Panc1 (cell line): ENCODE measurements around the gene ASL. TPM values are rescaled to one million over a fixed set of nuclear protein-coding genes. Genes with fewer than 3 reads are reported as not detected.

ENCODE experiments used
- ATAC-seq: fragments of 200-7000 bp; cut with Tn5 transposase; 2 replicates; pipeline ENCODE4 v1.9.1; 2020; ENCODE audit warnings: mild to moderate bottlenecking, moderate library complexity
- BruUV-seq: library from RNA; stranded (reverse); fragments of 400-500 nt; replicated peaks from 2 replicates; lab custom pipeline; 2021; lab: Mats Ljungman, UMichigan
- CTCF ChIA-PET: fragments of 300-600 bp; sonication (Branson Sonifier 250); formaldehyde crosslinking; loops from one replicate; lab custom pipeline; 2022; ENCODE audit warnings: antibody characterized with exemption; lab: Charles Lee
- POLR2A ChIA-PET: fragments of 300-600 bp; sonication (Branson Sonifier 250); formaldehyde crosslinking; loops from one replicate; lab custom pipeline; 2022; ENCODE audit warnings: antibody characterized with exemption; lab: Charles Lee
- DNase-seq: peaks from one replicate; pipeline ENCODE4 v3.0.0-alpha.2; 2010; ENCODE audit warnings: low read depth, low spot score
- H3K27ac ChIP-seq: 2 replicates; pipeline ENCODE4 v1.5.1; 2011; ENCODE audit warnings: mild to moderate bottlenecking, low read length, inconsistent platforms
- H3K27me3 ChIP-seq: fragments of 200-500 bp; sonication (Bioruptor generic); 2 replicates; pipeline ENCODE4 v1.6.0; 2014; ENCODE audit warnings: low read length, inconsistent platforms; ENCODE audit not compliant: control insufficient read depth, insufficient read depth
- H3K36me3 ChIP-seq: fragments of 200-500 bp; sonication (Bioruptor generic); 2 replicates; pipeline ENCODE4 v1.5.1; 2014; ENCODE audit warnings: inconsistent platforms, mild to moderate bottlenecking, low read length, moderate library complexity; ENCODE audit not compliant: control insufficient read depth, insufficient read depth
- H3K4me1 ChIP-seq: 2 replicates; pipeline ENCODE4 v1.5.1; 2011; ENCODE audit warnings: inconsistent platforms, mild to moderate bottlenecking, low read length, moderate library complexity; ENCODE audit not compliant: control insufficient read depth, insufficient read depth
- H3K4me3 ChIP-seq, 2 experiments: 2 replicates each; pipeline ENCODE4 v1.5.1; 2011 to 2012; ENCODE audit warnings: low read depth in 2 of 2, low read length in 2 of 2, mild to moderate bottlenecking in 2 of 2, inconsistent platforms in 1 of 2, moderate library complexity in 1 of 2
- H3K9me3 ChIP-seq: fragments of 200-500 bp; sonication (Bioruptor generic); 2 replicates; pipeline ENCODE4 v1.5.1; 2014; ENCODE audit warnings: low read depth, mild to moderate bottlenecking, inconsistent platforms, low read length, moderate library complexity; ENCODE audit not compliant: control insufficient read depth, insufficient read depth
- CTCF ChIP-seq: fragments of 450-650 bp; IDR thresholded peaks from 2 replicates; pipeline ENCODE4 v1.5.1; 2017; ENCODE audit warnings: mild to moderate bottlenecking
- POLR2AphosphoS5 ChIP-seq: IDR thresholded peaks from 2 replicates; pipeline ENCODE4 v1.6.1; 2012; ENCODE audit warnings: mild to moderate bottlenecking, low read depth, low read length, moderate library complexity
- SIN3A ChIP-seq: IDR thresholded peaks from 2 replicates; pipeline ENCODE4 v1.6.1; 2012; ENCODE audit warnings: low read depth, mild to moderate bottlenecking, low read length, moderate library complexity, borderline replicate concordance; ENCODE audit not compliant: insufficient read depth
- TCF7L2 ChIP-seq: IDR thresholded peaks from 2 replicates; pipeline ENCODE4 v1.6.1; 2011; ENCODE audit warnings: mild to moderate bottlenecking, low read depth, low read length, inconsistent platforms
- in situ Hi-C: cut with HindIII; loops from 2 replicates; pipeline ENCODE4 v1.10.0; 2016; ENCODE audit warnings: low sequenced_read_pairs, low pct_unique_long_range_greater_than_20kb
- intact Hi-C: fragments of 100-400 bp; cut with micrococcal nuclease; formaldehyde crosslinking; loops from one replicate; pipeline ENCODE4 v1.10.0; 2022; ENCODE audit not compliant: unreplicated experiment
- total RNA-seq: library from RNA; stranded (reverse); gene quantifications from one replicate; pipeline ENCODE4 v1.2.1, GENCODE V29; 2021; ENCODE audit not compliant: unreplicated experiment
- TF ChIP-seq, protein P1 (sequence below), 2 experiments: IDR thresholded peaks; 2 replicates each; pipeline ENCODE4 v1.6.1; 2011 to 2012; ENCODE audit warnings: low read depth in 2 of 2, control low read depth in 1 of 2, low read length in 1 of 2, mild to moderate bottlenecking in 1 of 2, moderate library complexity in 1 of 2; ENCODE audit not compliant: insufficient read depth in 1 of 2

Gene ASL
- total RNA-seq, 1 experiment from 2014 or later = 34.3 TPM

- in situ Hi-C loops (no loop called here), intact Hi-C loops (no loop called here)
- BruUV-seq = no TSS peak
- no peaks in the 10 kb centered on the region for H3K36me3 ChIP-seq
- H3K4me3 ChIP-seq = no peak overlapping the region
- H3K27ac ChIP-seq = no peak overlapping the region
- no peaks in the 10 kb centered on the region for H3K9me3 ChIP-seq
- TF ChIP-seq POLR2AphosphoS5 = no peak
- TF ChIP-seq, protein P1, sequence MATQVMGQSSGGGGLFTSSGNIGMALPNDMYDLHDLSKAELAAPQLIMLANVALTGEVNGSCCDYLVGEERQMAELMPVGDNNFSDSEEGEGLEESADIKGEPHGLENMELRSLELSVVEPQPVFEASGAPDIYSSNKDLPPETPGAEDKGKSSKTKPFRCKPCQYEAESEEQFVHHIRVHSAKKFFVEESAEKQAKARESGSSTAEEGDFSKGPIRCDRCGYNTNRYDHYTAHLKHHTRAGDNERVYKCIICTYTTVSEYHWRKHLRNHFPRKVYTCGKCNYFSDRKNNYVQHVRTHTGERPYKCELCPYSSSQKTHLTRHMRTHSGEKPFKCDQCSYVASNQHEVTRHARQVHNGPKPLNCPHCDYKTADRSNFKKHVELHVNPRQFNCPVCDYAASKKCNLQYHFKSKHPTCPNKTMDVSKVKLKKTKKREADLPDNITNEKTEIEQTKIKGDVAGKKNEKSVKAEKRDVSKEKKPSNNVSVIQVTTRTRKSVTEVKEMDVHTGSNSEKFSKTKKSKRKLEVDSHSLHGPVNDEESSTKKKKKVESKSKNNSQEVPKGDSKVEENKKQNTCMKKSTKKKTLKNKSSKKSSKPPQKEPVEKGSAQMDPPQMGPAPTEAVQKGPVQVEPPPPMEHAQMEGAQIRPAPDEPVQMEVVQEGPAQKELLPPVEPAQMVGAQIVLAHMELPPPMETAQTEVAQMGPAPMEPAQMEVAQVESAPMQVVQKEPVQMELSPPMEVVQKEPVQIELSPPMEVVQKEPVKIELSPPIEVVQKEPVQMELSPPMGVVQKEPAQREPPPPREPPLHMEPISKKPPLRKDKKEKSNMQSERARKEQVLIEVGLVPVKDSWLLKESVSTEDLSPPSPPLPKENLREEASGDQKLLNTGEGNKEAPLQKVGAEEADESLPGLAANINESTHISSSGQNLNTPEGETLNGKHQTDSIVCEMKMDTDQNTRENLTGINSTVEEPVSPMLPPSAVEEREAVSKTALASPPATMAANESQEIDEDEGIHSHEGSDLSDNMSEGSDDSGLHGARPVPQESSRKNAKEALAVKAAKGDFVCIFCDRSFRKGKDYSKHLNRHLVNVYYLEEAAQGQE (IDR thresholded peaks at IDR 0.05; ENCODE audit: insufficient read depth in 1 of 2, low read depth in 2 of 2, low read length in 1 of 2) = no peak
- TF ChIP-seq TCF7L2 = no peak
- TF ChIP-seq CTCF = no peak
- TF ChIP-seq SIN3A = no peak
- POLR2A ChIA-PET = no interaction called here
- no peaks in the 10 kb centered on the region for H3K27me3 ChIP-seq
- CTCF ChIA-PET = no interaction called here
- H3K4me1 ChIP-seq = no peaks in the 10 kb centered on the region
- ATAC-seq = no peak
- no peak for DNase-seq
Observed at GRCh38 chr7:66054063-66054462, 21.6 kb upstream of the ASL start.

DNA sequence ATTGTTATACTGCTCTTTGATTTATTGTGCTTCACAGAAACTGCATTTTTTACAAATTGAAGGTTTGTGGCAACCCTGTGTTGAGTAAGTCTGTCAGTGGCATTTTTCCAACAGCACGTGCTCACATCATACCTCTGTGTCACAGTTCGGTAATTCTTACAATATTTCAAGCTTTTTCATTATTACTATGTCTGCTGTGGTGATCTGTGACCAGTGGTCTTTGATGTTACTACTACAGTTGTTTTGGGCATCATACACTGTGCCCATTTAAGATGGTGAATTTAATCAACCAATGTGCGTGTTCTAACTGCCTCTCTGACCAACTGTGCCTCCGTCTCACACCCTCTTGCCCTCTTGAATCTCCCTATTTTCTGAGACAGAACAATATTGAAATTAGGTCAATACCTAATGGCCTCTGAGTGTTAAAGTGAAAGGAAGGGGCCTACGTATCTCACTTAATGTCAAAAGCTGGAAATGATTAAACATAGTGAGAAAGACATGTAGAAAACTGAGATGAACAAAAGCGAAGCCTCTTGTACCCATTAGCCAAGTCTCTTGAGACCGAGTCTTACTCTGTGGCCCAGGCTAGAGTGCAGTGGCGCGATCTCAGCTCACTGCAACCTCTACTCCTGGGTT, 20.2 kb upstream of the ASL start:
- POLR2A ChIA-PET = no interaction called here
- Histone ChIP-seq H3K4me1 (no peaks in the 10 kb centered on the region), H3K4me3 (no peak overlapping the region), H3K27me3 (no peaks in the 10 kb centered on the region), H3K36me3 (no peaks in the 10 kb centered on the region), H3K27ac (no peak overlapping the region), H3K9me3 (no peaks in the 10 kb centered on the region)
- in situ Hi-C loops (no loop called here), intact Hi-C loops (no loop called here)
- DNase-seq (no peak), ATAC-seq (no peak)
- BruUV-seq = no TSS peak
- CTCF ChIA-PET = no interaction called here
- no peak for TF ChIP-seq POLR2AphosphoS5
- TF ChIP-seq TCF7L2 = no peak
- TF ChIP-seq, protein P1 (IDR thresholded peaks at IDR 0.05; ENCODE audit: insufficient read depth in 1 of 2, low read depth in 2 of 2, low read length in 1 of 2) = no peak
- no peak for TF ChIP-seq CTCF
- no peak for TF ChIP-seq SIN3A
